ENCODE measurements around the gene POLD1.
A peak's percentile ranks its signal among the peaks of the same experiment; 100 is the strongest.

Gene POLD1

GRCh38 chr19:50427318-50427925 lies 43.3 kb downstream of the POLD1 start:
- TF ChIP-seq CTCF (IDR thresholded peaks at IDR 0.05): no peak; the same call in 1 of the 2 replicates
- no peak for TF ChIP-seq ZFX (IDR thresholded peaks at IDR 0.05; ENCODE audit: borderline replicate concordance)
- H3K27ac ChIP-seq: peak overlapping the region; percentile 33; the same call in 1 of the 2 replicates

GRCh38 chr19:50427997-50428425 lies 43.9 kb downstream of the POLD1 start:
- no peak for TF ChIP-seq CTCF (IDR thresholded peaks at IDR 0.05)
- no peak for TF ChIP-seq ZFX (IDR thresholded peaks at IDR 0.05; ENCODE audit: borderline replicate concordance)
- H3K27ac ChIP-seq: peak overlapping the region; percentile 33; the same call in 1 of the 2 replicates

- no peak overlapping the region for H3K27ac ChIP-seq
- no peak for TF ChIP-seq CTCF (IDR thresholded peaks at IDR 0.05)
- no peak for TF ChIP-seq ZFX (IDR thresholded peaks at IDR 0.05; ENCODE audit: borderline replicate concordance)
These were observed 44.8 kb downstream of the POLD1 start for GRCh38 chr19:50428772-50429463.

- TF ChIP-seq ZFX (IDR thresholded peaks at IDR 0.05; ENCODE audit: borderline replicate concordance) (no peak), CTCF (IDR thresholded peaks at IDR 0.05) (no peak)
- H3K27ac ChIP-seq: no peak overlapping the region
These were observed 46.8 kb downstream of the POLD1 start for GRCh38 chr19:50430888-50431342.

GRCh38 chr19:50431343-50432220 lies 47.4 kb downstream of the POLD1 start:
- no peak for TF ChIP-seq ZFX (IDR thresholded peaks at IDR 0.05; ENCODE audit: borderline replicate concordance)
- no peak for TF ChIP-seq CTCF (IDR thresholded peaks at IDR 0.05)
- H3K27ac ChIP-seq: no peak overlapping the region

- no peak for TF ChIP-seq ZFX (IDR thresholded peaks at IDR 0.05; ENCODE audit: borderline replicate concordance)
- no peak for TF ChIP-seq CTCF (IDR thresholded peaks at IDR 0.05)
- H3K27ac ChIP-seq: no peak within 1 kb of the TSS
These were observed 48.3 kb downstream of the POLD1 start, which contains the start of gene MYBPC2 for GRCh38 chr19:50432221-50433028. TSS of gene MYBPC2 (plus strand) at chr19:50432892. CDS start at chr19:50432954, 62 bp downstream.
